ENCODE measurements around the gene TRPC1. TPM values are rescaled to one million over a fixed set of nuclear protein-coding genes. Genes with fewer than 3 reads are reported as not detected.

Gene TRPC1
- total RNA-seq, 2 experiments from 2014 or later, result 3.1 to 4.2 TPM

DNA sequence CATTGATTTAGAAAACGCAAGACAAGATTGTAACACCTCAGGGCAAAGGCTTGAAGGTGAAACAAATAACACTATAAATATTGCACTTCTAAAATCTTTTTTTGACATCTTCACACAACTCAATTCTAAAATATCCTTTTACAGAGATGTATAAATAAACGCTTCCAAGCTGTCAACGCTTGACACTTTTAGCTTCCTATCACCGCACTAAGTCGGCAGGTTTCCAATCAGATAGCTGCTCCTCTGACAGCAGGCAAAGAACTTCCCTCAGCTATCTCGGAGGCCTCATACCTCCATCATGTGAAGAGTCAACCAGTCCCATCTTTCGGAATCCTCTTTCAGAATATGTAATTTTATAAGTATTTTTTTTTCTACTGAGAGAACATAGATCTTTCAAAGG lies 94.1 kb downstream of the TRPC1 start:
- H3K9me3 ChIP-seq (ENCODE audit: control insufficient read depth in 1 of 2, insufficient read depth in 1 of 2, low read length in 2 of 2), result no peaks in the 10 kb centered on the region
- no peaks in the 10 kb centered on the region for H3K27me3 ChIP-seq (ENCODE audit: control insufficient read depth in 1 of 2, insufficient read depth in 2 of 2, low read length in 2 of 2)
- TF ChIP-seq, protein P1, sequence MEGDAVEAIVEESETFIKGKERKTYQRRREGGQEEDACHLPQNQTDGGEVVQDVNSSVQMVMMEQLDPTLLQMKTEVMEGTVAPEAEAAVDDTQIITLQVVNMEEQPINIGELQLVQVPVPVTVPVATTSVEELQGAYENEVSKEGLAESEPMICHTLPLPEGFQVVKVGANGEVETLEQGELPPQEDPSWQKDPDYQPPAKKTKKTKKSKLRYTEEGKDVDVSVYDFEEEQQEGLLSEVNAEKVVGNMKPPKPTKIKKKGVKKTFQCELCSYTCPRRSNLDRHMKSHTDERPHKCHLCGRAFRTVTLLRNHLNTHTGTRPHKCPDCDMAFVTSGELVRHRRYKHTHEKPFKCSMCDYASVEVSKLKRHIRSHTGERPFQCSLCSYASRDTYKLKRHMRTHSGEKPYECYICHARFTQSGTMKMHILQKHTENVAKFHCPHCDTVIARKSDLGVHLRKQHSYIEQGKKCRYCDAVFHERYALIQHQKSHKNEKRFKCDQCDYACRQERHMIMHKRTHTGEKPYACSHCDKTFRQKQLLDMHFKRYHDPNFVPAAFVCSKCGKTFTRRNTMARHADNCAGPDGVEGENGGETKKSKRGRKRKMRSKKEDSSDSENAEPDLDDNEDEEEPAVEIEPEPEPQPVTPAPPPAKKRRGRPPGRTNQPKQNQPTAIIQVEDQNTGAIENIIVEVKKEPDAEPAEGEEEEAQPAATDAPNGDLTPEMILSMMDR (IDR thresholded peaks at IDR 0.05), result no peak
- intact Hi-C loops (cut with DNase I, micrococcal nuclease), result no loop called here
- ChIA-PET POLR2A (no interaction called here), CTCF (no interaction called here)
- Mint-ChIP-seq H3K9me3 (no peaks in the 10 kb centered on the region), H3K27me3 (peaks cover 14% of the 10 kb centered on the region), H3K4me1 (ENCODE audit: low read depth) (no peaks in the 10 kb centered on the region), H3K27ac (no peak overlapping the region), H3K4me3 (no peak overlapping the region), H3K36me3 (ENCODE audit: low read depth) (no peaks in the 10 kb centered on the region)
- H3K4me1 ChIP-seq (ENCODE audit: insufficient read depth, low read length), result no peaks in the 10 kb centered on the region
- DNase-seq (no peak), ATAC-seq (ENCODE audit: poor library complexity) (no peak)
- H3K4me3 ChIP-seq (ENCODE audit: low read length), result no peak overlapping the region
- no peak overlapping the region for H3K27ac ChIP-seq (ENCODE audit: low read depth in 1 of 2, low read length in 2 of 2)
- no peaks in the 10 kb centered on the region for H3K36me3 ChIP-seq (ENCODE audit: insufficient read depth, low read length)

DNA sequence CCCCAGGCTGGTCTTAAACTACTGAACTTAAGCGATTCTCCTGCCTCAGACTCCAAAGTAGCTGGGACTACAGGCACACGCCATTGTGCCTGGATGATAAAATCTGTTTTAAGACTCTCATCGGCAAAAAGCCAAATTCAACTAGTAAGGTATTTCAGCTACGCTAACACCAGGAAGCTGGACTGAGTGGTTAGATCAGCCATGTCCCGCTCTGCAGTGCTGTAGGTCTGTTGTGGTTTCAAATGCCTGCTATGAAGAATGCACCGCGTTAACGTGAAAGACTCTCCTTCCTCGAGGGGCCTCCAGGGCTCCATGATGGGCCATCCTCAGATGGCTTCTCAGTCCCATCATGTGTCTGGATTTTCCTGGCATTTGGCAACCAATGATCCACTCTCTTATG lies 94.8 kb downstream of the TRPC1 start:
- Mint-ChIP-seq H3K9me3 (no peaks in the 10 kb centered on the region), H3K27me3 (peaks cover 14% of the 10 kb centered on the region), H3K27ac (no peak overlapping the region), H3K4me3 (no peak overlapping the region), H3K36me3 (ENCODE audit: low read depth) (no peaks in the 10 kb centered on the region), H3K4me1 (ENCODE audit: low read depth) (no peaks in the 10 kb centered on the region)
- Histone ChIP-seq H3K36me3 (ENCODE audit: insufficient read depth, low read length) (no peaks in the 10 kb centered on the region), H3K4me3 (ENCODE audit: low read length) (no peak overlapping the region), H3K9me3 (ENCODE audit: control insufficient read depth in 1 of 2, insufficient read depth in 1 of 2, low read length in 2 of 2) (no peaks in the 10 kb centered on the region), H3K27me3 (ENCODE audit: control insufficient read depth in 1 of 2, insufficient read depth in 2 of 2, low read length in 2 of 2) (no peaks in the 10 kb centered on the region), H3K4me1 (ENCODE audit: insufficient read depth, low read length) (no peaks in the 10 kb centered on the region), H3K27ac (ENCODE audit: low read depth in 1 of 2, low read length in 2 of 2) (no peak overlapping the region)
- intact Hi-C loops (cut with DNase I, micrococcal nuclease), result no loop called here
- CTCF ChIA-PET, result no interaction called here
- no peak for ATAC-seq (ENCODE audit: poor library complexity)
- TF ChIP-seq, protein P1 (IDR thresholded peaks at IDR 0.05), result no peak
- no peak for DNase-seq
- POLR2A ChIA-PET, result no interaction called here

DNA sequence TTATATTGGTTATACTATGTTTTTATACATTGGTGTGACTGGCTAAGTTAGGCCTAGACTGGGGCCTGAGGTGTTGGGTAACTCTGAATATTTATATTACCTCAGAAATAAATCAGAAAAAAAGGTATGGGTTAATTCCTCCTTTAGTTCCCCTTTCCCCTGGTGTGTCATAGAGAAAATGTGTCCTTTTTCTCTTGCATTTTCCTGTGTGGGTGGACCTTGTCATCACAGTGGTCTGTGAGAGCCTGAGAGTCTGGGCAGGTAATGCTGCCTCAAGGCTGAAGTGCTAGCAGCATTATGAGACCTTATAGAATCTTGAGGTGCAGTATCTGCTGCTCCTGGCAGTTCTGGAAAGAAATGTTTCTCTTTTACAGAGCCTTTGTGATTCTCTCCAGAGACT lies 95.3 kb downstream of the TRPC1 start:
- peaks cover 14% of the 10 kb centered on the region for H3K27me3 Mint-ChIP-seq
- no peaks in the 10 kb centered on the region for H3K9me3 Mint-ChIP-seq
- Histone ChIP-seq H3K4me1 (ENCODE audit: insufficient read depth, low read length) (no peaks in the 10 kb centered on the region), H3K27ac (ENCODE audit: low read depth in 1 of 2, low read length in 2 of 2) (no peak overlapping the region), H3K9me3 (ENCODE audit: control insufficient read depth in 1 of 2, insufficient read depth in 1 of 2, low read length in 2 of 2) (no peaks in the 10 kb centered on the region), H3K4me3 (ENCODE audit: low read length) (no peak overlapping the region), H3K27me3 (ENCODE audit: control insufficient read depth in 1 of 2, insufficient read depth in 2 of 2, low read length in 2 of 2) (no peaks in the 10 kb centered on the region), H3K36me3 (ENCODE audit: insufficient read depth, low read length) (no peaks in the 10 kb centered on the region)
- H3K36me3 Mint-ChIP-seq (ENCODE audit: low read depth), result no peaks in the 10 kb centered on the region
- DNase-seq (no peak), ATAC-seq (ENCODE audit: poor library complexity) (no peak)
- TF ChIP-seq, protein P1 (IDR thresholded peaks at IDR 0.05), result no peak
- POLR2A ChIA-PET, result no interaction called here
- CTCF ChIA-PET, result no interaction called here
- H3K4me3 Mint-ChIP-seq, result no peak overlapping the region
- intact Hi-C loops (cut with DNase I, micrococcal nuclease), result no loop called here
- no peak overlapping the region for H3K27ac Mint-ChIP-seq
- H3K4me1 Mint-ChIP-seq (ENCODE audit: low read depth), result no peaks in the 10 kb centered on the region

All from CD4-positive, alpha-beta T cell (primary cell).